ENCODE measurements around the gene TRIO. TPM values are rescaled to one million over a fixed set of nuclear protein-coding genes. Genes with fewer than 3 reads are reported as not detected.
A peak's percentile ranks its signal among the peaks of the same experiment; 100 is the strongest.

The TRIO gene
- total and polyA plus RNA-seq, 8 donors: 84.4 to 151 (median 93.7) TPM

DNA sequence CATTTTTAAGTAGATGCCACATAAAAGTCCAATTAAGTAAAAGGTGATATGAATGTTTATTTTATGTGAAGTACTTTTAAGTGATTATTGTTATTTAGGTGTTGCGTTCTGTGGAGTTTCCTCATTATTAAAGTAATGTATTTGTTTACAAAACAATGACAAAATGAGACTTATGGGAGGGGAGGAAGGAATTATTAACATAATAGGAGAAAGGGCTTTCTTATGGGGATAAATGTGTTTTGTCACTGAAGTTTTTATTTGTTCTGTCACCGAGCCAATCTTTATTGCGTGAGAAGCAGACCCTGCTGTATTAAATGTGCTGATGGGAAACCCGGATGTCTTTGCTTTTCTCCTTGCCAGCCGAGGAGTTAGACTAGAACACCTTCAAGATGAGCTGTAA lies 44.5 kb downstream of the TRIO start:
- TF ChIP-seq CTCF (IDR thresholded peaks at IDR 0.05): no peak
- peaks cover 41 to 80% of the 10 kb centered on the region in 2 donors for H3K4me1 ChIP-seq
- intact Hi-C loops (cut with DNase I): no loop called here
- no peaks in the 10 kb centered on the region for H3K27me3 ChIP-seq
- H3K9me3 ChIP-seq: no peaks in the 10 kb centered on the region
- no peaks in the 10 kb centered on the region for H3K36me3 ChIP-seq
- H3K4me3 ChIP-seq: no peak overlapping the region
- peak overlapping the region; percentile 68 to 87 for H3K27ac ChIP-seq
- DNase-seq: no peak
- ATAC-seq: no peak

- no peaks in the 10 kb centered on the region for H3K36me3 ChIP-seq
- H3K9me3 ChIP-seq: no peaks in the 10 kb centered on the region
- DNase-seq: no peak
- intact Hi-C loops (cut with DNase I): no loop called here
- ATAC-seq: no peak
- no peak overlapping the region for H3K4me3 ChIP-seq
- H3K4me1 ChIP-seq: peaks cover 41 to 80% of the 10 kb centered on the region in 2 donors
- no peak for TF ChIP-seq CTCF (IDR thresholded peaks at IDR 0.05)
- peak overlapping the region in 1 of 2 donors; percentile 87 for H3K27ac ChIP-seq
- no peaks in the 10 kb centered on the region for H3K27me3 ChIP-seq
Measured at GRCh38 chr5:14188778-14189177, 45.6 kb downstream of the TRIO start.

GRCh38 chr5:14189680-14190079 lies 46.5 kb downstream of the TRIO start:
- no peaks in the 10 kb centered on the region for H3K27me3 ChIP-seq
- peak overlapping the region; percentile 64 to 79 for H3K27ac ChIP-seq
- intact Hi-C loops (cut with DNase I): loop anchor here in 1 of 2 donors (10.0 kb wide), 1 partner anchor 75 kb away; no protein-coding TSS in a partner anchor
- no peaks in the 10 kb centered on the region for H3K9me3 ChIP-seq
- ATAC-seq (peak; percentile 7), DNase-seq (no peak)
- H3K4me3 ChIP-seq: no peak overlapping the region
- no peaks in the 10 kb centered on the region for H3K36me3 ChIP-seq
- TF ChIP-seq CTCF (IDR thresholded peaks at IDR 0.05): no peak
- peaks cover 37 to 77% of the 10 kb centered on the region in 2 donors for H3K4me1 ChIP-seq

- DNase-seq: no peak
- H3K4me1 ChIP-seq: peaks cover 30 to 69% of the 10 kb centered on the region in 2 donors
- intact Hi-C loops (cut with DNase I): loop anchor here in 1 of 2 donors (10.0 kb wide), 1 partner anchor 74 kb away; no protein-coding TSS in a partner anchor
Measured at GRCh38 chr5:14190194-14191164, 47.3 kb downstream of the TRIO start.

More at GRCh38 chr5:14190194-14191164, 47.3 kb downstream of the TRIO start:
- Histone ChIP-seq H3K36me3 (no peaks in the 10 kb centered on the region), H3K9me3 (no peaks in the 10 kb centered on the region), H3K27ac (peak overlapping the region; percentile 64 to 79), H3K4me3 (no peak overlapping the region), H3K27me3 (no peaks in the 10 kb centered on the region)
- no peak for TF ChIP-seq CTCF (IDR thresholded peaks at IDR 0.05)
- ATAC-seq: peak; percentile 76

Measured in left lung (tissue), 10 donors.